ENCODE data around the gene NMRAL1. TPM values are rescaled to one million over a fixed set of nuclear protein-coding genes. Genes with fewer than 3 reads are reported as not detected.

NMRAL1 gene
- total RNA-seq, 2 donors from 2014 or later, result 56.9 to 75.2 TPM

DNA sequence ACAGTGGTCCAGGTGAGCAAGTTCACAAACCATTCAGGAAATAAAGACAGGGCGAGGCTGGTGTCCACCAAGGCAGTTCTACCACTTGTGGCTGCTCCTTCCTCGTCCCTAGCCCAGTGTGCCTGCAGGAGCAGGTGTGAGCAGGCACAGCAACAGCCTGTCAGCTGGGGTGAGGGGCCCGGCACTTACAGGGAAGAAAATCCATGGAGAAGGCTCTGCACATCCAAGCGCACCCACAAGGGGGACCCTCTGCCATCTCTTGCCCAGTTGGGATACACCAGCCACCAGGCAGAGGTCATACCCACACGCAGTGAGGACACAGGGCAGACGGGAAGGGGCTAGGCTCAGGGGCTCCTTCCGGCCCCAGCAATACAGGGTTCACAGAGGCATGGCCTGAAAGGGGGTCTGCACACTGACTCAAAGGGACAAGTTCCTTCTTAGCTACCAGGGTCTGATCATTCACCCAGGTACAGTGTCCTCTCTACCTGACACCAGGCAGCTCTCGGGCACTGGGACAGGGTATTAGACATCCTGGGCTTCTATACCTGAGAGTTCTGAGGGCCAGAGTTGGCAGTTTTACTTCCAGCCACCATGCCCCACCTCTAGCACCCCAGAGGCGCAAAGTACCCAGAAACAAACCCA is 37.1 kb upstream of the NMRAL1 start:
- 72 to 77% methylated on average over 6 to 9 of the region's 9 CpGs for WGBS, 2 experiments (ENCODE audit: insufficient coverage in 1 of 2, insufficient read length in 1 of 2)
- H3K27me3 Mint-ChIP-seq (ENCODE audit: insufficient read depth), result no peaks in the 10 kb centered on the region
- Histone ChIP-seq H3K9ac (ENCODE audit: extremely low read depth, low read length, poor library complexity, severe bottlenecking) (no peak overlapping the region), H3K36me3 (ENCODE audit: control insufficient read depth, insufficient read depth, low read length) (peaks cover 46% of the 10 kb centered on the region), H3K27ac (ENCODE audit: low read depth, low read length) (no peak overlapping the region), H3K4me1 (ENCODE audit: control insufficient read depth, insufficient read depth, low read length) (no peaks in the 10 kb centered on the region), H3K27me3 (ENCODE audit: control insufficient read depth, insufficient read depth, low read length, poor library complexity, severe bottlenecking) (no peaks in the 10 kb centered on the region), H3K9me3 (ENCODE audit: control insufficient read depth, low read length) (no peaks in the 10 kb centered on the region), H3K4me3 (ENCODE audit: low read length) (no peak overlapping the region)
- no peaks in the 10 kb centered on the region for H3K9me3 Mint-ChIP-seq
- peak; percentile 96 for DNase-seq
- H3K4me1 Mint-ChIP-seq, result peaks cover 4% of the 10 kb centered on the region
- H3K4me3 Mint-ChIP-seq, result no peak overlapping the region
- TF ChIP-seq CTCF (conservative IDR thresholded peaks at IDR 0.05), result peak; percentile 85
- H3K36me3 Mint-ChIP-seq (ENCODE audit: low read depth), result peaks cover 21% of the 10 kb centered on the region
- peak overlapping the region; percentile 55 for H3K27ac Mint-ChIP-seq

GRCh38 chr16:4510747-4511426 is 36.5 kb upstream of the NMRAL1 start:
- DNase-seq, result no peak
- Histone ChIP-seq H3K4me3 (ENCODE audit: low read length) (no peak overlapping the region), H3K36me3 (ENCODE audit: control insufficient read depth, insufficient read depth, low read length) (peaks cover 51% of the 10 kb centered on the region), H3K9me3 (ENCODE audit: control insufficient read depth, low read length) (no peaks in the 10 kb centered on the region), H3K4me1 (ENCODE audit: control insufficient read depth, insufficient read depth, low read length) (no peaks in the 10 kb centered on the region), H3K9ac (ENCODE audit: extremely low read depth, low read length, poor library complexity, severe bottlenecking) (no peak overlapping the region), H3K27ac (ENCODE audit: low read depth, low read length) (no peak overlapping the region), H3K27me3 (ENCODE audit: control insufficient read depth, insufficient read depth, low read length, poor library complexity, severe bottlenecking) (no peaks in the 10 kb centered on the region)
- no peaks in the 10 kb centered on the region for H3K27me3 Mint-ChIP-seq (ENCODE audit: insufficient read depth)
- TF ChIP-seq CTCF (conservative IDR thresholded peaks at IDR 0.05), result no peak
- no peaks in the 10 kb centered on the region for H3K9me3 Mint-ChIP-seq
- no peak overlapping the region for H3K27ac Mint-ChIP-seq
- 93 to 94% methylated on average over 13 to 14 of the region's 14 CpGs for WGBS, 2 experiments (ENCODE audit: insufficient coverage in 1 of 2, insufficient read length in 1 of 2)
- peaks cover 21% of the 10 kb centered on the region for H3K36me3 Mint-ChIP-seq (ENCODE audit: low read depth)
- H3K4me3 Mint-ChIP-seq, result no peak overlapping the region
- peaks cover 4% of the 10 kb centered on the region for H3K4me1 Mint-ChIP-seq

- WGBS, 2 experiments (ENCODE audit: insufficient coverage in 1 of 2, insufficient read length in 1 of 2), result 75 to 78% methylated on average over 4 to 5 of the region's 5 CpGs
- no peak for TF ChIP-seq CTCF (conservative IDR thresholded peaks at IDR 0.05)
- H3K4me1 Mint-ChIP-seq, result peaks cover 4% of the 10 kb centered on the region
Measured at GRCh38 chr16:4510131-4510530, 35.7 kb upstream of the NMRAL1 start.

More at GRCh38 chr16:4510131-4510530, 35.7 kb upstream of the NMRAL1 start:
- Histone ChIP-seq H3K4me3 (ENCODE audit: low read length) (no peak overlapping the region), H3K4me1 (ENCODE audit: control insufficient read depth, insufficient read depth, low read length) (no peaks in the 10 kb centered on the region), H3K27me3 (ENCODE audit: control insufficient read depth, insufficient read depth, low read length, poor library complexity, severe bottlenecking) (no peaks in the 10 kb centered on the region), H3K9ac (ENCODE audit: extremely low read depth, low read length, poor library complexity, severe bottlenecking) (no peak overlapping the region), H3K36me3 (ENCODE audit: control insufficient read depth, insufficient read depth, low read length) (peaks cover 51% of the 10 kb centered on the region), H3K9me3 (ENCODE audit: control insufficient read depth, low read length) (no peaks in the 10 kb centered on the region), H3K27ac (ENCODE audit: low read depth, low read length) (no peak overlapping the region)
- H3K36me3 Mint-ChIP-seq (ENCODE audit: low read depth), result peaks cover 21% of the 10 kb centered on the region
- no peak overlapping the region for H3K4me3 Mint-ChIP-seq
- DNase-seq, result no peak
- H3K27ac Mint-ChIP-seq, result no peak overlapping the region
- no peaks in the 10 kb centered on the region for H3K9me3 Mint-ChIP-seq
- no peaks in the 10 kb centered on the region for H3K27me3 Mint-ChIP-seq (ENCODE audit: insufficient read depth)

Data from endodermal cell (in vitro differentiated cells).